ENCODE results near the gene MED14. TPM values are rescaled to one million over a fixed set of nuclear protein-coding genes. Genes with fewer than 3 reads are reported as not detected.

Gene MED14
- total RNA-seq, 1 experiment from 2014 or later: 136 TPM

DNA sequence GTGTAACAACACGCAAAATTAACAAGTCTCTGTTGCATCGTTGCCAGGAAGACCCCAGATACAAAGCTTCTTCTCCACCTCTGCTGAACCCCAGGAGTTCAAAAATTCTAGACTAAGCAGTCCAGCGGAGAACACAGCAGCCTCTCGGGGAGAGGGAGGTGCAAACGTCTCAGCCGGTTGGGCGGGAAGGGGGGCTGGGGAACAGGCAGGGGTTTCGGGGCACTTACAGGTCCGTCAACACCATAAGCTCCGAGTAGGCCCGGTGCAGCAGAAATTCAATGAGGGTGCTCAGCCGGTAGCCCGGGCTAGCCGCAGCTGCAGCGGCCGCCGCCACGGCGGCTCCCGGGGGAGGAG lies 394 bp downstream of the MED14 start:
- no peak overlapping the region for H2BK5ac ChIP-seq (ENCODE audit: insufficient read length, low read length)
- H3K79me1 ChIP-seq (ENCODE audit: insufficient read depth, low read depth, low read length, poor library complexity, severe bottlenecking): no peaks in the 10 kb centered on the region
- no peak overlapping the region for H4K91ac ChIP-seq (ENCODE audit: insufficient read length, low read depth, low read length)
- DNase-seq: no peak
- no peak overlapping the region for H3T11ph ChIP-seq (ENCODE audit: low read length)
- H2BK120ac ChIP-seq (ENCODE audit: low read depth, low read length, poor library complexity, severe bottlenecking): no peak overlapping the region
- peak overlapping the region; percentile 63 for H3K4me2 ChIP-seq (ENCODE audit: insufficient read depth, insufficient read length, low read length)
- H2BK15ac ChIP-seq (ENCODE audit: low read depth, low read length): no peak overlapping the region
- Mint-ChIP-seq H3K4me3 (peak overlapping the region; percentile 84 to 88), H3K4me1 (peaks cover 24 to 36% of the 10 kb centered on the region in 2 experiments), H3K27ac (peak overlapping the region in 2 of 3 experiments; percentile 77 to 94; a peak in 4 of 7 replicates), H3K27me3 (ENCODE audit: low read depth) (no peaks in the 10 kb centered on the region), H3K9me3 (peaks cover 57 to 58% of the 10 kb centered on the region in 2 experiments), H3K36me3 (ENCODE audit: insufficient read depth in 1 of 3, low read depth in 3 of 3) (peaks cover 19 to 33% (median 24%) of the 10 kb centered on the region in 3 experiments)
- H2AK5ac ChIP-seq (ENCODE audit: insufficient read length, low read length): no peak overlapping the region
- no peak overlapping the region for H2AFZ ChIP-seq (ENCODE audit: low read length)
- H3K9me3 ChIP-seq (ENCODE audit: control insufficient read depth, low read depth, low read length): no peaks in the 10 kb centered on the region
- no CpG with 5 or more reads among the region's 20 CpGs for WGBS (ENCODE audit: extremely low coverage, insufficient read length, low lambda C conversion rate)
- no peaks in the 10 kb centered on the region for H4K20me1 ChIP-seq (ENCODE audit: control insufficient read depth, insufficient read depth, insufficient read length)
- H3K14ac ChIP-seq (ENCODE audit: insufficient read depth, low read length): peak overlapping the region; percentile 49; the same call in 1 of the 2 replicates
- H3K18ac ChIP-seq (ENCODE audit: insufficient read length, low read depth, low read length): no peak overlapping the region
- no peak overlapping the region for H3K27ac ChIP-seq (ENCODE audit: insufficient read length, low read depth, low read length)
- H3K4me1 ChIP-seq (ENCODE audit: insufficient read depth, low read length): no peaks in the 10 kb centered on the region
- no peaks in the 10 kb centered on the region for H3K27me3 ChIP-seq (ENCODE audit: insufficient read depth, low read length)
- no peak overlapping the region for H3K23ac ChIP-seq (ENCODE audit: insufficient read length, low read depth, low read length)
- no peak overlapping the region for H3K4ac ChIP-seq (ENCODE audit: low read depth, low read length)
- no peak overlapping the region for H2BK20ac ChIP-seq (ENCODE audit: low read depth, low read length, poor library complexity, severe bottlenecking)
- no peak overlapping the region for H4K8ac ChIP-seq (replicated peaks; ENCODE audit: insufficient read length, low read depth, low read length)
- H3K23me2 ChIP-seq (ENCODE audit: insufficient read length, low read depth, low read length, poor library complexity, severe bottlenecking): no peaks in the 10 kb centered on the region
- H2BK12ac ChIP-seq (ENCODE audit: insufficient read length, low read depth, low read length): no peak overlapping the region
- H3K9ac ChIP-seq (ENCODE audit: extremely low read depth, insufficient read length, low read length): peak overlapping the region; percentile 60
- TF ChIP-seq, protein P1, sequence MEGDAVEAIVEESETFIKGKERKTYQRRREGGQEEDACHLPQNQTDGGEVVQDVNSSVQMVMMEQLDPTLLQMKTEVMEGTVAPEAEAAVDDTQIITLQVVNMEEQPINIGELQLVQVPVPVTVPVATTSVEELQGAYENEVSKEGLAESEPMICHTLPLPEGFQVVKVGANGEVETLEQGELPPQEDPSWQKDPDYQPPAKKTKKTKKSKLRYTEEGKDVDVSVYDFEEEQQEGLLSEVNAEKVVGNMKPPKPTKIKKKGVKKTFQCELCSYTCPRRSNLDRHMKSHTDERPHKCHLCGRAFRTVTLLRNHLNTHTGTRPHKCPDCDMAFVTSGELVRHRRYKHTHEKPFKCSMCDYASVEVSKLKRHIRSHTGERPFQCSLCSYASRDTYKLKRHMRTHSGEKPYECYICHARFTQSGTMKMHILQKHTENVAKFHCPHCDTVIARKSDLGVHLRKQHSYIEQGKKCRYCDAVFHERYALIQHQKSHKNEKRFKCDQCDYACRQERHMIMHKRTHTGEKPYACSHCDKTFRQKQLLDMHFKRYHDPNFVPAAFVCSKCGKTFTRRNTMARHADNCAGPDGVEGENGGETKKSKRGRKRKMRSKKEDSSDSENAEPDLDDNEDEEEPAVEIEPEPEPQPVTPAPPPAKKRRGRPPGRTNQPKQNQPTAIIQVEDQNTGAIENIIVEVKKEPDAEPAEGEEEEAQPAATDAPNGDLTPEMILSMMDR (conservative IDR thresholded peaks at IDR 0.05): no peak
- peaks cover 24% of the 10 kb centered on the region; the same call in 1 of the 2 replicates for H3K79me2 ChIP-seq (ENCODE audit: insufficient read depth, low read length)
- no peak overlapping the region for H4K5ac ChIP-seq (ENCODE audit: insufficient read length, low read depth, low read length)
- no peak overlapping the region for H3K56ac ChIP-seq (ENCODE audit: insufficient read length, low read depth, low read length)

Data from H9 (cell line).